GM18511 (cell line): ENCODE data around the gene CKLF.
A peak's percentile ranks its signal among the peaks of the same experiment; 100 is the strongest.
"Not testable (repeated sequence)": the region's sequence is repeated elsewhere in the genome, so short reads cannot be mapped to it uniquely, and the experiment has no call there.

Experiments used
- ATAC-seq: cut with Tn5 transposase; IDR thresholded peaks from one replicate; pipeline ENCODE4 v1.9.1; 2021; ENCODE audit warnings: mild to moderate bottlenecking, moderate library complexity; ENCODE audit not compliant: unreplicated experiment

Gene CKLF

GRCh38 chr16:66592241-66592640, 39.9 kb downstream of the CKLF start:
- ATAC-seq: no peak

GRCh38 chr16:66592814-66593213, 40.4 kb downstream of the CKLF start:
- no peak for ATAC-seq

GRCh38 chr16:66594739-66595138, 42.4 kb downstream of the CKLF start:
- ATAC-seq: no peak

GRCh38 chr16:66596559-66596958, 44.2 kb downstream of the CKLF start:
- not testable (repeated sequence) for ATAC-seq

GRCh38 chr16:66596986-66597848, 44.8 kb downstream of the CKLF start:
- ATAC-seq: no peak

- ATAC-seq: no peak
Measured at GRCh38 chr16:66598111-66598510, 45.7 kb downstream of the CKLF start.

GRCh38 chr16:66599726-66600125, 47.4 kb downstream of the CKLF start:
- ATAC-seq: no peak

- ATAC-seq: no peak
Measured at GRCh38 chr16:66600477-66600876, 48.1 kb downstream of the CKLF start.

GRCh38 chr16:66601471-66601870, 49.1 kb downstream of the CKLF start:
- no peak for ATAC-seq

- ATAC-seq: peak; percentile 35
Measured at GRCh38 chr16:66603537-66604375, 51.4 kb downstream of the CKLF start.

- peak; percentile 50 for ATAC-seq
Measured at GRCh38 chr16:66604376-66605176, 52.2 kb downstream of the CKLF start, which contains the start of gene CMTM3. TSS of gene CMTM3 (plus strand) at chr16:66604704. CDS start at chr16:66604806, 102 bp downstream.

GRCh38 chr16:66605177-66605978, 53.0 kb downstream of the CKLF start:
- ATAC-seq: peak; percentile 14

- peak; percentile 50 for ATAC-seq
Measured at GRCh38 chr16:66605979-66606751, 53.8 kb downstream of the CKLF start.

- peak; percentile 26 for ATAC-seq
Measured at GRCh38 chr16:66608241-66609138, 56.1 kb downstream of the CKLF start.

GRCh38 chr16:66609139-66609510, 56.7 kb downstream of the CKLF start:
- ATAC-seq: no peak

- ATAC-seq: no peak
Measured at GRCh38 chr16:66610111-66610820, 57.9 kb downstream of the CKLF start.

- ATAC-seq: not testable (repeated sequence)
Measured at GRCh38 chr16:66611911-66612310, 59.5 kb downstream of the CKLF start.

- no peak for ATAC-seq
Measured at GRCh38 chr16:66612422-66612821, 60.0 kb downstream of the CKLF start.
